Amniotic epithelial cell (primary cell): ENCODE data around the gene TBC1D3L.
"Not testable (repeated sequence)": the region's sequence is repeated elsewhere in the genome, so short reads cannot be mapped to it uniquely, and the experiment has no call there.

Source experiments
- DNase-seq: peaks from one replicate; pipeline ENCODE4 v3.0.0-alpha.2; 2010; ENCODE audit warnings: low read depth

TBC1D3L gene

DNA sequence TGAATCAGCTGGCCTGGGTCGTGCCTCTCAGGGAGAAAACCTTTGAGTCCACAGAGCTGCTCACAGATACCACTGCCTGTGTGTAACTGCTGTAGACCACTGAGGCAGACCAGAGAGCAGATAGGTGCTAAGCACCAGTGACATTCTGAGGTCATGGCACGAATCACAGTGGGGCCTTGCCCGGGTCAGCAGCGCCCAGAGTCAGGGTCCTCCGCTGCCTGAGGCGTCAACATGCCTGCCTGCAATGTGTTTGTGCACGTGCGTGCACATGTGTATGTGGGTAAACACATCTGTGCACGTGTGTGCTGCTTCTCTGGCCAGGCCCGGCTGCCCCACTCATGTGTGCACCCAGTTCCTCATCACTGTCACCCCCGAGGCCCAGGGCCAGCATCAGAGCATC, at the start of gene TBC1D3L:
TSS of gene TBC1D3L (minus strand) at position 101 of the 400 bp plus-strand sequence. CDS start 1,540 bp downstream, outside the sequence.
- DNase-seq = not testable (repeated sequence)

DNA sequence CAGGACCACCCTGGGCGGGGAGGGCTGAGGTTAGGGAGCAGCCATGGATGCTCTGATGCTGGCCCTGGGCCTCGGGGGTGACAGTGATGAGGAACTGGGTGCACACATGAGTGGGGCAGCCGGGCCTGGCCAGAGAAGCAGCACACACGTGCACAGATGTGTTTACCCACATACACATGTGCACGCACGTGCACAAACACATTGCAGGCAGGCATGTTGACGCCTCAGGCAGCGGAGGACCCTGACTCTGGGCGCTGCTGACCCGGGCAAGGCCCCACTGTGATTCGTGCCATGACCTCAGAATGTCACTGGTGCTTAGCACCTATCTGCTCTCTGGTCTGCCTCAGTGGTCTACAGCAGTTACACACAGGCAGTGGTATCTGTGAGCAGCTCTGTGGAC, 14.8 kb upstream of the TBC1D3L start, which contains the start of gene TBC1D3D:
TSS of gene TBC1D3D (plus strand) at position 301 of the 400 bp plus-strand sequence. CDS start 1,585 bp downstream, outside the sequence.
- not testable (repeated sequence) for DNase-seq
